Colonic mucosa (tissue), 4 donors: ENCODE measurements around the gene IQCC. TPM values are rescaled to one million over a fixed set of nuclear protein-coding genes. Genes with fewer than 3 reads are reported as not detected.

ENCODE experiments used
- DNase-seq: peaks from one replicate; pipeline ENCODE4 v3.0.0-alpha.2; 2020
- H3K27ac ChIP-seq: fragments of 200-600 bp; one replicate; pipeline ENCODE4 v1.8.0; 2021
- H3K27me3 ChIP-seq: fragments of 200-600 bp; one replicate; pipeline ENCODE4 v1.8.0; 2021
- H3K36me3 ChIP-seq: fragments of 200-600 bp; one replicate; pipeline ENCODE4 v1.8.0; 2021
- H3K4me1 ChIP-seq: fragments of 200-600 bp; one replicate; pipeline ENCODE4 v1.8.0; 2021; ENCODE audit warnings: mild to moderate bottlenecking
- H3K4me3 ChIP-seq: fragments of 200-600 bp; one replicate; pipeline ENCODE4 v1.8.0; 2021
- H3K9ac ChIP-seq, 2 donors: one replicate each; pipeline ENCODE4 v1.7.0; 2013; ENCODE audit warnings: control low read depth in 2 of 2, low read depth in 2 of 2, low read length in 2 of 2
- H3K9me3 ChIP-seq: fragments of 200-600 bp; one replicate; pipeline ENCODE4 v1.8.0; 2021
- CTCF ChIP-seq: fragments of 200-600 bp; IDR thresholded peaks from one replicate; pipeline ENCODE4 v1.8.0; 2022; ENCODE audit warnings: antibody characterized with exemption, mild to moderate bottlenecking
- intact Hi-C: fragments of 100-400 bp; cut with DNase I; formaldehyde crosslinking; loops from one replicate; pipeline ENCODE4 v1.14.1; 2022
- total RNA-seq, 2 donors: library from RNA; stranded (reverse); fragmentation: NEBNext Ultra II Directional in 1 of 2; extraction: Animal tissue kit (Norgen Biotek cat#: 25700) in 1 of 2; gene quantifications; one replicate each; pipeline ENCODE4 v1.2.1, GENCODE V29; 2021
- donor health status: healthy.
- donor health status: DM: no; HTN: no; CAD: no.
- donor health status: DM: no; HTN: no; CAD: no.

The IQCC gene
- total RNA-seq, 2 donors from 2014 or later: 1.8 to 4.3 TPM

- H3K9ac ChIP-seq: peak overlapping the region; percentile 61 to 94
- no peaks in the 10 kb centered on the region for H3K36me3 ChIP-seq
- H3K4me1 ChIP-seq: no peaks in the 10 kb centered on the region
- intact Hi-C loops: loop anchor here (10.0 kb wide), 1 partner anchor 94 kb away; the partner anchor contains the start of gene MARCKSL1
- H3K27me3 ChIP-seq: no peaks in the 10 kb centered on the region
- no peak for TF ChIP-seq CTCF
- peak overlapping the region; percentile 55 for H3K4me3 ChIP-seq
- H3K27ac ChIP-seq: peak overlapping the region; percentile 84
- peak; percentile 69 for DNase-seq
- H3K9me3 ChIP-seq: no peaks in the 10 kb centered on the region
Measured at GRCh38 chr1:32241001-32241763, 35.7 kb downstream of the IQCC start.

- Histone ChIP-seq H3K9me3 (no peaks in the 10 kb centered on the region), H3K4me3 (no peak overlapping the region), H3K27me3 (no peaks in the 10 kb centered on the region), H3K4me1 (peaks cover 9% of the 10 kb centered on the region), H3K27ac (no peak overlapping the region), H3K9ac (no peak overlapping the region), H3K36me3 (no peaks in the 10 kb centered on the region)
- no peak for TF ChIP-seq CTCF
- peak; percentile 32 for DNase-seq
- intact Hi-C loops: loop anchor here (10.0 kb wide), 1 partner anchor 92 kb away; the partner anchor contains the start of gene MARCKSL1
Measured at GRCh38 chr1:32242341-32242851, 36.9 kb downstream of the IQCC start.

DNA sequence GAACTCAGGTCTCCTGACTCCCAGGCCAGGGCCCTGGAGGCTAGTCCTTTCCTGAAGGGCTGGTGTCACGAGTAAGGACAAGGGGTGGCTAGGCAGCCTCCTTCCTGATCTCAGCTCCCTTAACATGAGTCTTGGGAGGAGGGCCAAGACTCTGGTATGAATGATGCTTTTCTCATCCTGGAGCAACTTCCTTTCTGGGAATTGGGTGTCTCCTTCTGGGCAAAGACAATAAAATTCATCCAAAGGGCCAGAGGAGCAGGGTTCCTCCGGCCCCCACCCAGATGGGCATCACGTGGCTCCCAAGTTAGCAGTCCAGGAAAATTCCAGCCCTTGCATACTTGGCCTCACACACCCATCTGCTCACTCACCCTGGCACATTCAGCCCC lies 41.4 kb downstream of the IQCC start, which contains the start of gene FAM167B:
Gene FAM167B, plus strand, starts transcription at position 335 of the 386 bp plus-strand sequence. CDS start 200 bp downstream, outside the sequence.
- Histone ChIP-seq H3K27me3 (no peaks in the 10 kb centered on the region), H3K4me3 (no peak within 1 kb of the TSS), H3K27ac (peak within 1 kb of the TSS; percentile 63), H3K9ac (no peak within 1 kb of the TSS), H3K36me3 (no peaks in the 10 kb centered on the region), H3K4me1 (peaks cover 10% of the 10 kb centered on the region), H3K9me3 (no peaks in the 10 kb centered on the region)
- intact Hi-C loops: loop anchor here (10.0 kb wide), 1 partner anchor 88 kb away; the partner anchor contains the start of gene MARCKSL1
- peak; percentile 61 for DNase-seq
- TF ChIP-seq CTCF: no peak

- H3K27ac ChIP-seq: peak overlapping the region; percentile 63
- peaks cover 10% of the 10 kb centered on the region for H3K4me1 ChIP-seq
- TF ChIP-seq CTCF: no peak
- no peaks in the 10 kb centered on the region for H3K27me3 ChIP-seq
- H3K4me3 ChIP-seq: no peak overlapping the region
- H3K9ac ChIP-seq: no peak overlapping the region
- intact Hi-C loops: loop anchor here (10.0 kb wide), 1 partner anchor 87 kb away; the partner anchor contains the start of gene MARCKSL1
- DNase-seq: no peak
- H3K36me3 ChIP-seq: no peaks in the 10 kb centered on the region
- H3K9me3 ChIP-seq: no peaks in the 10 kb centered on the region
Measured at GRCh38 chr1:32247452-32247851, 42.0 kb downstream of the IQCC start.

GRCh38 chr1:32247983-32248889 lies 42.8 kb downstream of the IQCC start:
- peaks cover 10% of the 10 kb centered on the region for H3K4me1 ChIP-seq
- no peaks in the 10 kb centered on the region for H3K9me3 ChIP-seq
- peak overlapping the region in 1 of 2 donors; percentile 46 for H3K9ac ChIP-seq
- peak; percentile 93 for DNase-seq
- no peaks in the 10 kb centered on the region for H3K36me3 ChIP-seq
- H3K27ac ChIP-seq: peak overlapping the region; percentile 63
- intact Hi-C loops: loop anchor here (10.0 kb wide), 1 partner anchor 87 kb away; the partner anchor contains the start of gene MARCKSL1
- TF ChIP-seq CTCF: peak; percentile 84
- no peaks in the 10 kb centered on the region for H3K27me3 ChIP-seq
- no peak overlapping the region for H3K4me3 ChIP-seq
